Measurements from ENCODE around the gene FDX2. TPM values are rescaled to one million over a fixed set of nuclear protein-coding genes. Genes with fewer than 3 reads are reported as not detected.

Gene FDX2
- total and polyA plus RNA-seq, 2 of the 8 experiments (the other 6 are each of a cell fraction or from before 2014, with no cell fraction given): 27.0 to 64.4 TPM

DNA sequence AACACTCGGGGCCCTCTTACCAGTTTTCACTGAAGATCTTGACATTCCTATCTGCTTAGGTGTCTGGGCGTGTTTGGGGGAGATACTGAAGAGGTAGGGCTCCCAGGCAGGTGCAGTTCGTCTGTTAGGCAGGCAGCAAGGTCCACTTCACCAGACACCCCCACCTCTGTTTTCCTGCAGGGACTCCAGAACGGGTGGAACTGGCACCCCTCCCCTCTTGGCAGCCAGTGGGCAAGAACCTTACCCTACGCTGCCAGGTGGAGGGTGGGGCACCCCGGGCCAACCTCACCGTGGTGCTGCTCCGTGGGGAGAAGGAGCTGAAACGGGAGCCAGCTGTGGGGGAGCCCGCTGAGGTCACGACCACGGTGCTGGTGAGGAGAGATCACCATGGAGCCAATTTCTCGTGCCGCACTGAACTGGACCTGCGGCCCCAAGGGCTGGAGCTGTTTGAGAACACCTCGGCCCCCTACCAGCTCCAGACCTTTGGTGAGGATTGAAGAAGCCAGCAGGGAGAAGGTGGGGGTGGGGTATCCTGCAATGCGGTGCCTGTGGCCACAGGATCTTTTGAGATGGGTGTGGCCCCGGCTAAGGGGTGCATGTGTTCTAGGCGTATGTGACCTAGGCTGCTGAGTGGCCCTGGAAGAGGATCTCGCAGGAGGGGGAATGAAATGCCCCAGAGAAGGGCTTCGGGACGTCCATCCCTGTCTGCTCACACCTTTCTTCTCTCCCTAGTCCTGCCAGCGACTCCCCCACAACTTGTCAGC, 32.3 kb downstream of the FDX2 start:
- Histone ChIP-seq H3K56ac (replicated peaks; ENCODE audit: insufficient read length, low read depth, low read length) (no peak overlapping the region), H3K4me1 (replicated peaks in 1 of 4; ENCODE audit: control insufficient read depth in 3 of 4, insufficient read depth in 4 of 4, low read length in 3 of 4) (peaks cover 0 to 12% (median 5%) of the 10 kb centered on the region in 4 experiments; a peak in 6 of 7 replicates), H2BK20ac (ENCODE audit: low read length) (no peak overlapping the region), H2BK12ac (ENCODE audit: low read depth, low read length) (no peak overlapping the region), H3K23ac (ENCODE audit: insufficient read length) (no peak overlapping the region), H4K5ac (ENCODE audit: insufficient read length, low read depth, low read length) (no peak overlapping the region), H3K79me1 (ENCODE audit: low read depth, low read length) (no peaks in the 10 kb centered on the region; the same call in 1 of the 2 replicates), H3K27me3 (replicated peaks in 1 of 4; ENCODE audit: control insufficient read depth in 3 of 4, extremely low read depth in 1 of 4, insufficient read depth in 3 of 4, low read length in 3 of 4) (peaks cover 8 to 17% (median 13%) of the 10 kb centered on the region in 4 experiments), H3K9me3 (ENCODE audit: insufficient read depth in 2 of 2, low read depth in 1 of 2, low read length in 1 of 2) (no peaks in the 10 kb centered on the region), H3K36me3 (ENCODE audit: control insufficient read depth in 2 of 4, insufficient read depth in 4 of 4, low read length in 3 of 4) (no peaks in the 10 kb centered on the region), H3K9ac (replicated peaks in 1 of 4; ENCODE audit: extremely low read depth in 1 of 4, low read depth in 3 of 4, low read length in 3 of 4) (no peak overlapping the region), H4K20me1 (replicated peaks in 1 of 2; ENCODE audit: control insufficient read depth in 1 of 2, insufficient read depth in 2 of 2, low read length in 2 of 2) (no peaks in the 10 kb centered on the region), H2BK120ac (replicated peaks; ENCODE audit: low read depth, low read length) (no peak overlapping the region), H3K4me3 (ENCODE audit: extremely low read depth in 1 of 4, insufficient read depth in 2 of 4, low read depth in 3 of 4, low read length in 4 of 4) (no peak overlapping the region), H3K14ac (ENCODE audit: insufficient read length) (no peak overlapping the region), H3K4ac (replicated peaks; ENCODE audit: insufficient read length, low read depth, low read length) (no peak overlapping the region), H3K18ac (ENCODE audit: extremely low read depth, low read length) (no peak overlapping the region), H2BK5ac (ENCODE audit: low read depth, low read length) (no peak overlapping the region), H3K4me2 (ENCODE audit: insufficient read depth in 1 of 2, low read depth in 2 of 2, low read length in 2 of 2) (no peak overlapping the region), H2AFZ (ENCODE audit: low read length) (no peak overlapping the region), H2BK15ac (ENCODE audit: low read length) (no peak overlapping the region), H4K91ac (replicated peaks; ENCODE audit: insufficient read length, low read length) (no peak overlapping the region), H3K27ac (ENCODE audit: low read depth, low read length) (no peak overlapping the region), H2AK5ac (ENCODE audit: low read depth, low read length) (no peak overlapping the region), H3K79me2 (ENCODE audit: control insufficient read depth in 1 of 2, insufficient read depth in 2 of 2, low read length in 2 of 2) (no peaks in the 10 kb centered on the region), H3K23me2 (ENCODE audit: low read depth, low read length) (peaks cover 4% of the 10 kb centered on the region; the same call in 1 of the 2 replicates), H4K8ac (ENCODE audit: extremely low read depth, insufficient read depth, low read length) (no peak overlapping the region)
- DNase-seq (ENCODE audit: low read depth in 1 of 2, low spot score in 2 of 2) (no peak), FAIRE-seq (no peak)
- TF ChIP-seq, protein P1, sequence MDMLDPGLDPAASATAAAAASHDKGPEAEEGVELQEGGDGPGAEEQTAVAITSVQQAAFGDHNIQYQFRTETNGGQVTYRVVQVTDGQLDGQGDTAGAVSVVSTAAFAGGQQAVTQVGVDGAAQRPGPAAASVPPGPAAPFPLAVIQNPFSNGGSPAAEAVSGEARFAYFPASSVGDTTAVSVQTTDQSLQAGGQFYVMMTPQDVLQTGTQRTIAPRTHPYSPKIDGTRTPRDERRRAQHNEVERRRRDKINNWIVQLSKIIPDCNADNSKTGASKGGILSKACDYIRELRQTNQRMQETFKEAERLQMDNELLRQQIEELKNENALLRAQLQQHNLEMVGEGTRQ (IDR thresholded peaks at IDR 0.05; ENCODE audit: low read length): no peak
- TF ChIP-seq TCF12 (IDR thresholded peaks at IDR 0.05; ENCODE audit: low read depth, low read length) (no peak), SIRT6 (IDR thresholded peaks at IDR 0.05; ENCODE audit: low read length) (no peak), SIN3A (conservative IDR thresholded peaks at IDR 0.05 in 1 of 2, IDR thresholded peaks at IDR 0.05 in 1 of 2; ENCODE audit: low read depth in 1 of 2, low read length in 2 of 2) (no peak), EP300 (IDR thresholded peaks at IDR 0.05; ENCODE audit: borderline replicate concordance in 1 of 2, low read depth in 2 of 2, low read length in 2 of 2) (no peak), BCL11A (IDR thresholded peaks at IDR 0.05; ENCODE audit: low read depth in 2 of 2, low read length in 2 of 2) (no peak), RXRA (IDR thresholded peaks at IDR 0.05; ENCODE audit: insufficient read depth, low read depth, low read length) (no peak), TBP (IDR thresholded peaks at IDR 0.05; ENCODE audit: low read depth, low read length) (no peak)
- 83% methylated on average over 23 of the region's 23 CpGs; no CpG with 5 or more reads in 1 of the 2 experiments for WGBS, 2 experiments (ENCODE audit: extremely low coverage in 1 of 2, insufficient coverage in 1 of 2, insufficient read length in 1 of 2, insufficient replicate concordance in 2 of 2, low coverage in 1 of 2, low lambda C conversion rate in 2 of 2, missing lambda C conversion rate in 1 of 2)
- ChIA-PET POLR2A (ENCODE audit: partially characterized antibody) (interaction anchor here (0.8 kb wide), 1 partner anchor 12 kb away, joined by 3 read pairs; the partner anchor contains the start of gene ICAM1), CTCF (ENCODE audit: partially characterized antibody) (interaction anchor here (1.0 to 11.6 kb wide), 4 partner anchors 9 to 106 kb away, joined by 3 to 94 read pairs (median 4); partner anchors contain the start of gene ICAM1)
